Measurements from ENCODE around the gene SPINK8.

SPINK8 gene

DNA sequence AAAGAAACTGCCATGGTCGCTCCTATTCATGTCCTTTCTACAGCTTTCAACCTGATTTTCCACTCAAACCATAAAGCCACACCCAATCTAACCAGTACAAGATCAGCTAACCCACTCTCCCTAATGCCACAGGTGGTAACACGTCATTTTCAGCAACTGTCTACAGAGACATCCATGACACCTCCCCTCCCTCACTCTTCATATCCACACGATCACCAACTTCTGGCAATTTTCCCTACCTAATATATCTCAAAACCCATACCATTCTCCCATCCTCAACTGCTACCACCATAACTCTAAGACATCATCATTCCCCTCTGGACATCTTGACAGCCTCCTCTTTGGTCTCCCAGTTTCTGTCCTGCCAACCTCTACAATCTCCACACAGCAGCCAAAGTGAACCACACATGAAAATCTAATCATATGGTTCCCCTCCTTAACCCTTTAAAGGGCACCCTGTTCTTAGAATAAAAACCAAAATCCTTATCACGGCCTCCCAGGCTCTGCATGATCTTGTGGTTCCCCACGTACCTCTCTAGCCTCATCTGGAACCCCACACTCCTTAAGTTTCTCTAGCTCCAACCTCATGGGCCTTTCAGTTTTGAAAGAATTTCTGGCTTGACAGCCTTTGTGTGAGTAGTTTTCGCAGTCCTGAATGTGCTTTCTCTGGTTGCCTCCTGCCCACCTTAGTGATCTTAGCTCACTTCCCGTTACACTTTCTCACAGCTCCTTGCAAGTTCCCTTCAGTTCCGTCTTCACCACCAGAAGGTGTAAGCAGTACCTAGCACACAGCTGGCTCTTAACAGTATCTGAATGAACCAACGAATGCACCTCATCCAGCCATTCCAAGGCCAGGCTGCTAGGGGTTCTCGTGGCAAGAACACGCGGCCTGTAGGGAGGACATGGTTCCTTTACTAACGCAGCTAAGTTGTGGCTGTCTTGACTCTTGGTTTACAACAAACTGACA is 33.4 kb downstream of the SPINK8 start:
- Histone ChIP-seq H4K20me1 (ENCODE audit: insufficient read depth, low read length) (no peaks in the 10 kb centered on the region), H3K9me3 (ENCODE audit: insufficient read depth, low read length, severe bottlenecking) (no peaks in the 10 kb centered on the region), H3K9ac (ENCODE audit: low read depth, low read length) (peak overlapping the region; percentile 86), H3K4me3 (ENCODE audit: low read depth in 1 of 2, low read length in 2 of 2) (peak overlapping the region; percentile 69), H2AFZ (ENCODE audit: low read depth, low read length) (peak overlapping the region; percentile 99), H3K27me3 (ENCODE audit: insufficient read depth, low read length, poor library complexity) (no peaks in the 10 kb centered on the region), H3K4me1 (ENCODE audit: insufficient read depth, low read length) (peaks cover 23% of the 10 kb centered on the region), H3K27ac (ENCODE audit: low read length) (peak overlapping the region; percentile 90), H3K4me2 (ENCODE audit: insufficient read depth, low read length) (peak overlapping the region; percentile 89), H3K79me2 (ENCODE audit: insufficient read depth, low read length) (peaks cover 19% of the 10 kb centered on the region), H3K36me3 (ENCODE audit: insufficient read depth, low read length) (peaks cover 31% of the 10 kb centered on the region)
- ATAC-seq (ENCODE audit: insufficient read depth, low read depth): no peak
- TF ChIP-seq, protein P1, sequence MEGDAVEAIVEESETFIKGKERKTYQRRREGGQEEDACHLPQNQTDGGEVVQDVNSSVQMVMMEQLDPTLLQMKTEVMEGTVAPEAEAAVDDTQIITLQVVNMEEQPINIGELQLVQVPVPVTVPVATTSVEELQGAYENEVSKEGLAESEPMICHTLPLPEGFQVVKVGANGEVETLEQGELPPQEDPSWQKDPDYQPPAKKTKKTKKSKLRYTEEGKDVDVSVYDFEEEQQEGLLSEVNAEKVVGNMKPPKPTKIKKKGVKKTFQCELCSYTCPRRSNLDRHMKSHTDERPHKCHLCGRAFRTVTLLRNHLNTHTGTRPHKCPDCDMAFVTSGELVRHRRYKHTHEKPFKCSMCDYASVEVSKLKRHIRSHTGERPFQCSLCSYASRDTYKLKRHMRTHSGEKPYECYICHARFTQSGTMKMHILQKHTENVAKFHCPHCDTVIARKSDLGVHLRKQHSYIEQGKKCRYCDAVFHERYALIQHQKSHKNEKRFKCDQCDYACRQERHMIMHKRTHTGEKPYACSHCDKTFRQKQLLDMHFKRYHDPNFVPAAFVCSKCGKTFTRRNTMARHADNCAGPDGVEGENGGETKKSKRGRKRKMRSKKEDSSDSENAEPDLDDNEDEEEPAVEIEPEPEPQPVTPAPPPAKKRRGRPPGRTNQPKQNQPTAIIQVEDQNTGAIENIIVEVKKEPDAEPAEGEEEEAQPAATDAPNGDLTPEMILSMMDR (IDR thresholded peaks at IDR 0.05; ENCODE audit: borderline replicate concordance, extremely low read depth, low read length, poor library complexity, severe bottlenecking): no peak
- TF ChIP-seq EZH2 (IDR thresholded peaks at IDR 0.05; ENCODE audit: borderline replicate concordance, low read depth, low read length, severe bottlenecking): no peak
- peak; percentile 36 for DNase-seq

DNA sequence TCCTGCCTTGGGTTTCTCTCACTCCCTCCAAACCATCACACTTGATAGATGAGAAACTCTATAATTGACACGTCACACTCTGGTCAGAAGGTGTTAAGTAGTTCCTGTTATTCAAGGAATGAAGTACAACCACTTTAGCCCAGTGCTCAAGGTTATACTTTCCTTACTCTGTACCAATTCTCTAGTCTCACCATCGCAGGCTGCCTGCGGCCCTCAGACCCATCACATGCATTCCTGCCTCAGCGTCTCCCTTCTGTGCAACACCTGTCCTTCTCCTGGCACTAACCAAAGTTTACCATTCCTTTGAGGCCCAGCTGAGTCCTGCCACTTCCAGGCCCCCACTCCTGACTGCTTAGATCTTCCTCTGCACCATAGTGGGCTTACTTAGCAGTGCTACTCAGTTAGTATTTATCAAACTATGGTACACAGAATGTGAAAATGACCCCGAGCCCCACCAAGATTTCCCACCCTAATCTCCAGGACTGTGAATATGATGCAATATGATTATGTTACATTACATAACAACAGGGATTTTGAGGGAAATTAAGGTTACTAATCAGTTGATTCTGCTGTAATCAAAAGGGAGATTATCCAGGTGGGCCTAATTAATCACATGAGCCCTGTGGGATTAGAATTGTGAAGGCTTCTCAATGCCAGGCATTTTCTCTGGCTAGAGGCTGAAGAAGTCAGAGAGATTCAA is 36.2 kb downstream of the SPINK8 start:
- Histone ChIP-seq H2AFZ (ENCODE audit: low read depth, low read length) (no peak overlapping the region), H3K27me3 (ENCODE audit: insufficient read depth, low read length, poor library complexity) (no peaks in the 10 kb centered on the region), H3K4me2 (ENCODE audit: insufficient read depth, low read length) (no peak overlapping the region), H3K79me2 (ENCODE audit: insufficient read depth, low read length) (peaks cover 19% of the 10 kb centered on the region), H3K9ac (ENCODE audit: low read depth, low read length) (no peak overlapping the region), H3K4me3 (ENCODE audit: low read depth in 1 of 2, low read length in 2 of 2) (no peak overlapping the region), H3K9me3 (ENCODE audit: insufficient read depth, low read length, severe bottlenecking) (no peaks in the 10 kb centered on the region), H3K4me1 (ENCODE audit: insufficient read depth, low read length) (peaks cover 19% of the 10 kb centered on the region), H3K36me3 (ENCODE audit: insufficient read depth, low read length) (peaks cover 51% of the 10 kb centered on the region), H3K27ac (ENCODE audit: low read length) (no peak overlapping the region), H4K20me1 (ENCODE audit: insufficient read depth, low read length) (no peaks in the 10 kb centered on the region)
- no peak for ATAC-seq (ENCODE audit: insufficient read depth, low read depth)
- no peak for TF ChIP-seq EZH2 (IDR thresholded peaks at IDR 0.05; ENCODE audit: borderline replicate concordance, low read depth, low read length, severe bottlenecking)
- TF ChIP-seq, protein P1 (IDR thresholded peaks at IDR 0.05; ENCODE audit: borderline replicate concordance, extremely low read depth, low read length, poor library complexity, severe bottlenecking): no peak
- DNase-seq: no peak

DNA sequence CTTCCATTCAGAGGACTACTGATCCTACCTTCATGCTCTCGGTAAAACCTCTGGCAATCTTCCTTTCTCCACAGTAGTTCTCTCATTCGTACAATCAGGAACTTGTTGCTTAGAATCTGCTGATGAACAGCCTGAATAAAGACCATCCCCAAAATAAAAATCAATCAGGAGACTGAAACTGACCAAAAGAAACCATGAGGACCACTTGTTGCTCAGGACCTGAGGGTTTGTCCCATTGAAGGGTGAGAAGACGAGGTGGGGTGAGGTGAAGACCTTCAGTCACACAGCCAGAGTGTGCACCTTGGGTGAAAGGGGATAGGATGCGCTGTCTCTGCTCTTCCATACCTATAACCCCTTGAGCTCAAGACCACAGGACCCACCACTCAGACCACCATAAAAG is 36.8 kb downstream of the SPINK8 start:
- Histone ChIP-seq H3K9ac (ENCODE audit: low read depth, low read length) (no peak overlapping the region), H3K9me3 (ENCODE audit: insufficient read depth, low read length, severe bottlenecking) (no peaks in the 10 kb centered on the region), H3K27ac (ENCODE audit: low read length) (no peak overlapping the region), H3K36me3 (ENCODE audit: insufficient read depth, low read length) (peaks cover 51% of the 10 kb centered on the region), H2AFZ (ENCODE audit: low read depth, low read length) (no peak overlapping the region), H4K20me1 (ENCODE audit: insufficient read depth, low read length) (no peaks in the 10 kb centered on the region), H3K4me3 (ENCODE audit: low read depth in 1 of 2, low read length in 2 of 2) (no peak overlapping the region), H3K4me1 (ENCODE audit: insufficient read depth, low read length) (peaks cover 13% of the 10 kb centered on the region), H3K4me2 (ENCODE audit: insufficient read depth, low read length) (no peak overlapping the region), H3K79me2 (ENCODE audit: insufficient read depth, low read length) (peaks cover 17% of the 10 kb centered on the region), H3K27me3 (ENCODE audit: insufficient read depth, low read length, poor library complexity) (no peaks in the 10 kb centered on the region)
- no peak for TF ChIP-seq EZH2 (IDR thresholded peaks at IDR 0.05; ENCODE audit: borderline replicate concordance, low read depth, low read length, severe bottlenecking)
- TF ChIP-seq, protein P1 (IDR thresholded peaks at IDR 0.05; ENCODE audit: borderline replicate concordance, extremely low read depth, low read length, poor library complexity, severe bottlenecking): no peak
- DNase-seq: no peak
- ATAC-seq (ENCODE audit: insufficient read depth, low read depth): no peak
